Trophoblast cell (in vitro differentiated cells and primary cell): ENCODE results near the gene NCOA3.

Source experiments
- DNase-seq, 2 donors: peaks; one replicate each; pipeline ENCODE4 v3.0.0-alpha.2; 2016
- H2AFZ ChIP-seq: 2 replicates; pipeline ENCODE4 v1.6.1; 2013; ENCODE audit warnings: low read length, moderate library complexity, mild to moderate bottlenecking; ENCODE audit not compliant: insufficient read depth, poor library complexity
- H2AK5ac ChIP-seq: 2 replicates; pipeline ENCODE4 v1.6.1; 2013; ENCODE audit warnings: mild to moderate bottlenecking, low read length
- H2BK120ac ChIP-seq: 2 replicates; pipeline ENCODE4 v1.6.1; 2013; ENCODE audit warnings: low read length, mild to moderate bottlenecking, moderate library complexity; ENCODE audit not compliant: insufficient read depth, poor library complexity
- H2BK12ac ChIP-seq: 2 replicates; pipeline ENCODE4 v1.6.1; 2013; ENCODE audit warnings: mild to moderate bottlenecking, low read length, moderate library complexity
- H2BK5ac ChIP-seq: 2 replicates; pipeline ENCODE4 v1.6.1; 2013; ENCODE audit warnings: low read length, low read depth, moderate library complexity, mild to moderate bottlenecking; ENCODE audit not compliant: poor library complexity
- H3K14ac ChIP-seq: 2 replicates; pipeline ENCODE4 v1.6.1; 2013; ENCODE audit warnings: mild to moderate bottlenecking, low read length
- H3K18ac ChIP-seq: 2 replicates; pipeline ENCODE4 v1.6.1; 2013; ENCODE audit warnings: mild to moderate bottlenecking, low read length
- H3K23ac ChIP-seq: 2 replicates; pipeline ENCODE4 v1.6.1; 2013; ENCODE audit warnings: low read length
- H3K27ac ChIP-seq: 2 replicates; pipeline ENCODE4 v1.5.1; 2013; ENCODE audit warnings: low read depth, mild to moderate bottlenecking, inconsistent platforms, low read length, moderate library complexity
- H3K27me3 ChIP-seq: 2 replicates; pipeline ENCODE4 v1.6.1; 2013; ENCODE audit warnings: inconsistent platforms, mild to moderate bottlenecking, low read length, moderate library complexity; ENCODE audit not compliant: insufficient read depth
- H3K36me3 ChIP-seq, 2 experiments: 1 replicate in 1 of 2; 2 replicates in 1 of 2; pipeline ENCODE4 v1.6.1; 2013; ENCODE audit warnings: low read length in 2 of 2, mild to moderate bottlenecking in 2 of 2, moderate library complexity in 1 of 2; ENCODE audit not compliant: insufficient read depth in 2 of 2, control insufficient read depth in 1 of 2
- H3K4ac ChIP-seq: 2 replicates; pipeline ENCODE4 v1.6.1; 2013; ENCODE audit warnings: low read depth, mild to moderate bottlenecking, low read length, moderate library complexity
- H3K4me1 ChIP-seq, 2 experiments: 1 replicate in 1 of 2; 2 replicates in 1 of 2; pipeline ENCODE4 v1.6.1; 2013; ENCODE audit warnings: low read length in 2 of 2, mild to moderate bottlenecking in 2 of 2, moderate library complexity in 1 of 2; ENCODE audit not compliant: insufficient read depth in 2 of 2, control insufficient read depth in 1 of 2
- H3K4me2 ChIP-seq: 2 replicates; pipeline ENCODE4 v1.6.1; 2013; ENCODE audit warnings: inconsistent platforms, mild to moderate bottlenecking, low read length, moderate library complexity
- H3K4me3 ChIP-seq: 2 replicates; pipeline ENCODE4 v1.5.1; 2013; ENCODE audit warnings: mild to moderate bottlenecking, low read depth, low read length, inconsistent platforms
- H3K79me1 ChIP-seq: one replicate; pipeline ENCODE4 v1.6.1; 2013; ENCODE audit warnings: low read length
- H3K79me2 ChIP-seq: 2 replicates; pipeline ENCODE4 v1.6.1; 2013; ENCODE audit warnings: low read length, mild to moderate bottlenecking; ENCODE audit not compliant: control insufficient read depth, insufficient read depth, poor library complexity
- H3K9ac ChIP-seq: 2 replicates; pipeline ENCODE4 v1.6.1; 2013; ENCODE audit warnings: mild to moderate bottlenecking, low read length
- H3K9me3 ChIP-seq: 2 replicates; pipeline ENCODE4 v1.6.1; 2013; ENCODE audit warnings: low read depth, mild to moderate bottlenecking, control low read depth, inconsistent platforms, low read length; ENCODE audit not compliant: insufficient read depth
- H4K12ac ChIP-seq: 2 replicates; pipeline ENCODE4 v1.6.1; 2013; ENCODE audit warnings: low read depth, mild to moderate bottlenecking, low read length, moderate library complexity
- H4K8ac ChIP-seq: 2 replicates; pipeline ENCODE4 v1.6.1; 2013; ENCODE audit warnings: low read depth, mild to moderate bottlenecking, low read length, moderate library complexity
- H4K91ac ChIP-seq: one replicate; pipeline ENCODE4 v1.6.1; 2013; ENCODE audit warnings: low read depth, mild to moderate bottlenecking, low read length, moderate library complexity
- WGBS: extraction: QIAGEN DNeasy Blood & Tissue Kit; methylation state at CpG from one replicate; pipeline ENCODE4 v1.1.7; 2013; ENCODE audit warnings: missing lambda C conversion rate; ENCODE audit not compliant: insufficient read length, insufficient coverage; ENCODE audit errors: extremely low coverage; 5-methylcytosine and 5-hydroxymethylcytosine counted together

NCOA3 gene

DNA sequence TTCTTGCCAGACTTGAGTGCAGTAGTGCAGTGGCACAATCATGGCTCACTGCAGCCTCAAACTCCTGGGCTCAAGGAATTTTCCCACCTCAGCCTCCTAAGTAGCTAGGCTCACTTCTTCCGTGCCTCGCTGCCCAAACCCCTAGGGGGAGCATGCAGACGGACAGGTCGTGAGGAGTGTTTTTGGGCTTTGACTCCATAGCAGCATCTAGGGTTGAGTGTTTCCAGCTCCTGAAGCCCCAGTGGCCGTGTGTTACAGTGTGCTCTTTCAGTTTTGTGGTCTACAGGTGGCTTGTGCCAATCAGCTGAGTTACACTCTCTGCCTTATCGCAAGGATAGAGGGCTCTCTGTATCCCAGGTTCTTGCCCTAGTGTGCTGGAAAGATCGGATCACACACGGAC is 33.4 kb downstream of the NCOA3 start:
- H4K8ac ChIP-seq = no peak overlapping the region
- no CpG with 5 or more reads among the region's 8 CpGs for WGBS
- no peak overlapping the region for H2BK5ac ChIP-seq
- no peak overlapping the region for H4K91ac ChIP-seq
- peaks cover 12% of the 10 kb centered on the region for H3K79me2 ChIP-seq
- no peak overlapping the region for H3K27ac ChIP-seq
- no peak overlapping the region for H3K23ac ChIP-seq
- no peak overlapping the region for H2AFZ ChIP-seq
- H2BK120ac ChIP-seq = no peak overlapping the region
- peak overlapping the region; percentile 51 for H3K4ac ChIP-seq
- H3K36me3 ChIP-seq = peaks cover 4 to 8% of the 10 kb centered on the region in 2 experiments
- no peak overlapping the region for H2BK12ac ChIP-seq
- peak in 1 of 2 donors; percentile 25 for DNase-seq
- no peaks in the 10 kb centered on the region for H3K27me3 ChIP-seq
- no peak overlapping the region for H3K4me2 ChIP-seq
- no peak overlapping the region for H4K12ac ChIP-seq
- no peak overlapping the region for H3K14ac ChIP-seq
- H3K4me3 ChIP-seq = no peak overlapping the region
- H3K9ac ChIP-seq = no peak overlapping the region
- no peak overlapping the region for H3K18ac ChIP-seq
- no peak overlapping the region for H2AK5ac ChIP-seq
- H3K4me1 ChIP-seq = no peaks in the 10 kb centered on the region
- no peaks in the 10 kb centered on the region for H3K79me1 ChIP-seq
- H3K9me3 ChIP-seq = no peaks in the 10 kb centered on the region

DNA sequence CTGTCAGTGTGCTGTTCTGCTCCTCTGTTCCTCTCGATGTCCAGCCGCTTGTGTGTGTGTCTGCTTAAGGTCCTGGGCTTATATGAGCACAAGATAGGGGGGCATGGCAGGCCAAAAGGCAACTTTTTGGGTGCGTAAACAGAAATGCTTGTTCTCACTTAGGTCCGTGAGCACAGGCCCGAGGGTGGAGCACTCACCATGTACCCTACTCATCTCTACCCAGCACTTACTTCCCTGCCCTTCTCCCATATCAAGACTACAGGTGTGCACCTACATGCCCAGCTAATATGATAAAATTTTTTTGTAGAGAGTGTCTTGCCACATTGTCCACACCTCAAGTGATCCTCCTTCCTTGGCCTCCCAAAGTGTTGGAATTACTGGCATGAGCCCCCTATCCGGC is 34.3 kb downstream of the NCOA3 start:
- H2AFZ ChIP-seq = no peak overlapping the region
- no peak overlapping the region for H3K27ac ChIP-seq
- peak overlapping the region; percentile 78 for H3K4ac ChIP-seq
- H3K9me3 ChIP-seq = no peaks in the 10 kb centered on the region
- peaks cover 12% of the 10 kb centered on the region for H3K79me2 ChIP-seq
- H4K12ac ChIP-seq = no peak overlapping the region
- H4K8ac ChIP-seq = no peak overlapping the region
- H3K23ac ChIP-seq = no peak overlapping the region
- H2BK120ac ChIP-seq = no peak overlapping the region
- H3K79me1 ChIP-seq = no peaks in the 10 kb centered on the region
- H3K9ac ChIP-seq = no peak overlapping the region
- H3K36me3 ChIP-seq = peaks cover 4 to 6% of the 10 kb centered on the region in 2 experiments
- no peak overlapping the region for H4K91ac ChIP-seq
- whole genome bisulfite sequencing = no CpG with 5 or more reads among the region's 6 CpGs
- H3K4me1 ChIP-seq = no peaks in the 10 kb centered on the region
- H3K27me3 ChIP-seq = no peaks in the 10 kb centered on the region
- no peak overlapping the region for H2BK12ac ChIP-seq
- DNase-seq = no peak
- no peak overlapping the region for H2AK5ac ChIP-seq
- no peak overlapping the region for H2BK5ac ChIP-seq
- H3K4me2 ChIP-seq = no peak overlapping the region
- peak overlapping the region; percentile 65 for H3K18ac ChIP-seq
- H3K4me3 ChIP-seq = no peak overlapping the region
- H3K14ac ChIP-seq = no peak overlapping the region

DNA sequence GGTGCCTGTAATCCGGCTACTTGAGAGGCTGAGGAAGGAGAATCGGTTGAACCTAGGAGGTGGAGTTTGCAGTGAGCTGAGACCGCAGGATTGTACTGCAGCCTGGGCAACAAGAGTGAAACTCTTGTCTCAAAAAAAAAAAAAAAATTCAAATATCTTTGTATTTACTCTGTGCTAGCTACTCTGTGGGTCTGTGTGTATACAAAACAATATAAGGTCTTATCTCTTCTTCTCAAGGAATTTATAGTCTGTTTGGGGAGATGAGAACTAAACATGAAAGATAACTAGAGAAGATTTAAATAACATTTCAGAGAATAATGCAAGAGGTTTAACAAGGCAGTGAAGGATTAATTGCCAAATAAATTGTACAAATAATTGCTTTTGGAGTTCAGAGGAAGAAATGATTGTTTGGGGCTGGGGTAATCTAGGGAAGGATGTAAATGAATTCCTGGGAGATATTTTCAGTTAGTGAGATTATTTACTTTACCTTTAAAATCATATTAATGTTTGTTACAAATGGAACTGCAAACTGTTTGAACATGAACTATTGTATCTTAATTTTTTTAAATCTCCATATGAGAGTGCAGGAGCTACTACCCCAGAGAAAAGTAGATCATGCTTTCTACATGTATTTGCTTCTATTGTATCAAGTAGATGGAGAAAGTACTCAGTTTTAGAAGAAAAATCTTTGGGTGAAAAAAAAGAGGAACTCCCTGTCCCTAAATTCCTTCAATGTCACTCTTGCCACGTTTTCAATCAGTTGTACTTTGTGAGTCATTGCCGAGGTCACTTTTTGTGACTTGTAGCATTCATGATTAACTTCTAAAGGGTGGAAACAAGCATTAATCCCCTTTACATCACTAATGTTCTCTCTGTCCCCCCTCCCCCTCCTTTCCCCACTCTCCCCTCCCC is 39.0 kb downstream of the NCOA3 start:
- no peak overlapping the region for H4K8ac ChIP-seq
- no peaks in the 10 kb centered on the region for H3K79me1 ChIP-seq
- WGBS = no CpG with 5 or more reads among the region's 5 CpGs
- no peak overlapping the region for H2AFZ ChIP-seq
- DNase-seq = peak in 1 of 2 donors; percentile 20
- peaks cover 8% of the 10 kb centered on the region for H3K79me2 ChIP-seq
- H3K4ac ChIP-seq = no peak overlapping the region
- H3K4me1 ChIP-seq = peaks cover 2 to 3% of the 10 kb centered on the region in 2 experiments
- H3K27me3 ChIP-seq = no peaks in the 10 kb centered on the region
- no peak overlapping the region for H3K4me2 ChIP-seq
- H2BK5ac ChIP-seq = no peak overlapping the region
- H3K18ac ChIP-seq = no peak overlapping the region
- H3K4me3 ChIP-seq = no peak overlapping the region
- no peak overlapping the region for H2BK120ac ChIP-seq
- H3K14ac ChIP-seq = no peak overlapping the region
- H3K36me3 ChIP-seq = peaks cover 4 to 5% of the 10 kb centered on the region in 2 experiments
- no peak overlapping the region for H2BK12ac ChIP-seq
- H4K91ac ChIP-seq = no peak overlapping the region
- H3K23ac ChIP-seq = no peak overlapping the region
- no peak overlapping the region for H3K9ac ChIP-seq
- no peaks in the 10 kb centered on the region for H3K9me3 ChIP-seq
- no peak overlapping the region for H3K27ac ChIP-seq
- H4K12ac ChIP-seq = no peak overlapping the region
- H2AK5ac ChIP-seq = no peak overlapping the region

DNA sequence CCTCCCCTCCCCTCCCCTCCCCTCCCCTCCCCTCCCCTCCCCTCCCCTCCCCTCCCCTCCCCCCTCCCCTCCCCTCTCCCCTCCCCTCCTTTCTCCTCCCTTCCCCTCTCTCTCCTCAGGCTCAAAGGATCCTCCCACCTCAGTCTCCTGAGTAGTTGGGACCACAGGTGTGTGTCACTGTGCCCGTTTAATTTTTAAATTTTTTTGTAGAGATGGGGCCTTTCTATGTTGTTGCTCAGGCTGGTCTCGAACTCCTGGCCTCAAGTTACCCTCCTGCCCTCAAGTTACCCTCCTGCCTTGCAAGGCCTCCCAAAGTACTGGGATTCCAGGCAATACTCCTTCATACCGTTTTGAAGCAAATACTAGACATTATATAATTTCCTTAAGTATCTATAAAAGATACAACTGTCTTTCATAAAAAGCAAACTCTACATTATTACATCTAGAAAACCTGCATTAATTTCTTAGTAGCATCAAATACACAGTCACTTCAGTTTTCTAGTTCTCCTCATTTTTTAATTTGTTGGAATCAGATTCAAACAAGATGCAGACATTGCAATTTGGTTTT is 39.8 kb downstream of the NCOA3 start:
- H3K14ac ChIP-seq = no peak overlapping the region
- H3K4ac ChIP-seq = peak overlapping the region; percentile 64
- H2AK5ac ChIP-seq = no peak overlapping the region
- no peaks in the 10 kb centered on the region for H3K9me3 ChIP-seq
- no peak overlapping the region for H4K8ac ChIP-seq
- H3K18ac ChIP-seq = no peak overlapping the region
- no peak for DNase-seq
- H4K12ac ChIP-seq = no peak overlapping the region
- H3K4me1 ChIP-seq = peaks cover 3 to 4% of the 10 kb centered on the region in 2 experiments
- no peak overlapping the region for H2BK120ac ChIP-seq
- no peak overlapping the region for H4K91ac ChIP-seq
- no CpG with 5 or more reads among the region's 3 CpGs for WGBS
- H2BK5ac ChIP-seq = no peak overlapping the region
- no peak overlapping the region for H2BK12ac ChIP-seq
- H3K27ac ChIP-seq = no peak overlapping the region
- H3K79me2 ChIP-seq = peaks cover 4% of the 10 kb centered on the region
- H3K36me3 ChIP-seq = no peaks in the 10 kb centered on the region
- no peak overlapping the region for H3K4me3 ChIP-seq
- H3K9ac ChIP-seq = no peak overlapping the region
- H3K23ac ChIP-seq = no peak overlapping the region
- H2AFZ ChIP-seq = no peak overlapping the region
- no peak overlapping the region for H3K4me2 ChIP-seq
- no peaks in the 10 kb centered on the region for H3K27me3 ChIP-seq
- H3K79me1 ChIP-seq = no peaks in the 10 kb centered on the region
